OCI-LY3 (cell line): ENCODE results near the gene ZNF618.

Source experiments
- EZH2phosphoT487 ChIP-seq: fragments of 200-600 bp; shearing (Covaris generic); IDR thresholded peaks from 2 replicates; pipeline ENCODE4 v1.6.1; 2018; ENCODE audit warnings: antibody characterized with exemption, mixed run types, low read depth
- TF ChIP-seq, protein P1 (sequence below): fragments of 200-600, 300-600 bp; sonication (generic); IDR thresholded peaks from 2 replicates; pipeline ENCODE4 v1.5.1; 2014; ENCODE audit warnings: antibody characterized with exemption, low read length, low read depth

DNA sequence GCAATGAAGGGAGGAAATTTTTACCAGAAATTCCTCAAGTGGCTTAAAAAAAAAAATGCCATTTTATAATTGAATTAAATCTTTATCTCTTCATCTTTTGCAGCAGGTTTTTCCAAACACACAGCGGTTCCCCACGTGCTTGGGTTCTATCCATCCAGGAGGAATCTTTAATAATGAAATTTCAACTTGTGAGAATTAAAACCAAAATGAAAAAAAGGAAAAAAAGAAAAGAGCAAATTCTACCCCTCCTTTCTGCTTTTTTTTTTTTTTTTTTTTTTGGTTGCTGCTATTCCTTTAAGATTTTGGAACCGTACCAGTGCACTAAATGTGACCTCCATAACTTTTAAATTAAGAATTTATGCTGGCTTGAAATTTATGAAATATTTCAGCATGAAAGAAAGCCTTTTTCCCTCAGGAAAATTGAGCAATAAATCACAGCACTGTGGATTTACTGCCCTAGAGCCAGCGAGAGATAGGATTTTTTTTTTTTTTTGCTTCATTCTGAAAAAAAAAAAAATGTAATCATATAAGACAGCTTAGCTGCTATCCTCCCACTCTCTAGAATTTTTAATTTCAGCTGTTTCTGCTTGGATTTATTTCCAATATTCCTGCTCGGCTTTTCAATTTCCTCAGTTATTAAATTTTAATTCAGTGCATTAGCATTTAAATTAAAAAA lies 88.5 kb downstream of the ZNF618 start:
- TF ChIP-seq, protein P1, sequence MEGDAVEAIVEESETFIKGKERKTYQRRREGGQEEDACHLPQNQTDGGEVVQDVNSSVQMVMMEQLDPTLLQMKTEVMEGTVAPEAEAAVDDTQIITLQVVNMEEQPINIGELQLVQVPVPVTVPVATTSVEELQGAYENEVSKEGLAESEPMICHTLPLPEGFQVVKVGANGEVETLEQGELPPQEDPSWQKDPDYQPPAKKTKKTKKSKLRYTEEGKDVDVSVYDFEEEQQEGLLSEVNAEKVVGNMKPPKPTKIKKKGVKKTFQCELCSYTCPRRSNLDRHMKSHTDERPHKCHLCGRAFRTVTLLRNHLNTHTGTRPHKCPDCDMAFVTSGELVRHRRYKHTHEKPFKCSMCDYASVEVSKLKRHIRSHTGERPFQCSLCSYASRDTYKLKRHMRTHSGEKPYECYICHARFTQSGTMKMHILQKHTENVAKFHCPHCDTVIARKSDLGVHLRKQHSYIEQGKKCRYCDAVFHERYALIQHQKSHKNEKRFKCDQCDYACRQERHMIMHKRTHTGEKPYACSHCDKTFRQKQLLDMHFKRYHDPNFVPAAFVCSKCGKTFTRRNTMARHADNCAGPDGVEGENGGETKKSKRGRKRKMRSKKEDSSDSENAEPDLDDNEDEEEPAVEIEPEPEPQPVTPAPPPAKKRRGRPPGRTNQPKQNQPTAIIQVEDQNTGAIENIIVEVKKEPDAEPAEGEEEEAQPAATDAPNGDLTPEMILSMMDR: no peak
- no peak for TF ChIP-seq EZH2phosphoT487
